Neutrophil (primary cell): ENCODE results near the gene ACAT2.

Experiments used
- H3K27ac ChIP-seq: fragments of 200-600 bp; sonication (generic); 2 replicates; pipeline ENCODE4 v1.5.1; 2016; ENCODE audit warnings: mild to moderate bottlenecking, moderate library complexity
- H3K27me3 ChIP-seq: fragments of 200-600 bp; sonication (generic); 2 replicates; pipeline ENCODE4 v1.6.0; 2016; ENCODE audit warnings: mild to moderate bottlenecking
- H3K36me3 ChIP-seq: fragments of 200-600 bp; sonication (generic); 2 replicates; pipeline ENCODE4 v1.5.1; 2017
- H3K4me1 ChIP-seq, 2 experiments: fragments of 200-600 bp in 1 of 2; sonication (generic) in 1 of 2; 1 replicate in 1 of 2; 2 replicates in 1 of 2; pipeline versions ENCODE4 v1.5.1 to v1.6.1; 2013 to 2016; ENCODE audit warnings: low read depth in 1 of 2, low read length in 1 of 2, mild to moderate bottlenecking in 1 of 2, moderate library complexity in 1 of 2; ENCODE audit not compliant: control insufficient read depth in 1 of 2, insufficient read depth in 1 of 2
- H3K4me3 ChIP-seq, 2 experiments: fragments of 200-600 bp in 1 of 2; sonication (generic) in 1 of 2; 1 replicate in 1 of 2; 2 replicates in 1 of 2; pipeline ENCODE4 v1.5.1; 2013 to 2016; ENCODE audit warnings: low read depth in 1 of 2, low read length in 1 of 2, mild to moderate bottlenecking in 1 of 2, moderate library complexity in 1 of 2
- H3K9me3 ChIP-seq: fragments of 200-600 bp; sonication (generic); 2 replicates; pipeline ENCODE4 v1.5.1; 2016
- CTCF ChIP-seq: fragments of 200-600 bp; sonication (generic); IDR thresholded peaks from 2 replicates; pipeline ENCODE4 v1.5.1; 2016; ENCODE audit warnings: antibody characterized with exemption

ACAT2 gene

GRCh38 chr6:159828074-159828473 lies 66.2 kb downstream of the ACAT2 start:
- no peaks in the 10 kb centered on the region for H3K9me3 ChIP-seq
- no peaks in the 10 kb centered on the region for H3K36me3 ChIP-seq
- no peak overlapping the region for H3K4me3 ChIP-seq
- peaks cover 0 to 6% of the 10 kb centered on the region in 2 experiments for H3K4me1 ChIP-seq
- H3K27me3 ChIP-seq: no peaks in the 10 kb centered on the region
- H3K27ac ChIP-seq: no peak overlapping the region
- no peak for TF ChIP-seq CTCF
